ENCODE data around the gene TIMELESS.

DNA sequence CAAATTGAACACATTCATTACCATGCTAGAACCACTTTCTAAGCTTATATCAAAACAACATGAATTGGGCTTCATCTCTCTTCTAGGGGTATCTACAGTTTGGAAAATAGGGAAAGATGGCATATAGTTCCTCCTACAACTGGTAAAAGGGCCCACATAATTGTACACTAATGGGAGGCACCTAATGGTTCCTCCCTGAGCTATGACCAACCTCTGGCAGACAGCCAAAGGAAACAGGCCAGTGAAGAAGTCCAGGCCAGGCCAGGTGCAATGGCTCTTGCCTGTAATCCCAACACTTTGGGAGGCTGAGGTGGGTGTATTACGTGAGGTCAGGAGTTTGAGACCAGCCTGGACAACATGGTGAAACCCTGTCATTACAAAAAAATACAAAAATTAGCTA, 63.4 kb downstream of the TIMELESS start:
- TF ChIP-seq, protein P1, sequence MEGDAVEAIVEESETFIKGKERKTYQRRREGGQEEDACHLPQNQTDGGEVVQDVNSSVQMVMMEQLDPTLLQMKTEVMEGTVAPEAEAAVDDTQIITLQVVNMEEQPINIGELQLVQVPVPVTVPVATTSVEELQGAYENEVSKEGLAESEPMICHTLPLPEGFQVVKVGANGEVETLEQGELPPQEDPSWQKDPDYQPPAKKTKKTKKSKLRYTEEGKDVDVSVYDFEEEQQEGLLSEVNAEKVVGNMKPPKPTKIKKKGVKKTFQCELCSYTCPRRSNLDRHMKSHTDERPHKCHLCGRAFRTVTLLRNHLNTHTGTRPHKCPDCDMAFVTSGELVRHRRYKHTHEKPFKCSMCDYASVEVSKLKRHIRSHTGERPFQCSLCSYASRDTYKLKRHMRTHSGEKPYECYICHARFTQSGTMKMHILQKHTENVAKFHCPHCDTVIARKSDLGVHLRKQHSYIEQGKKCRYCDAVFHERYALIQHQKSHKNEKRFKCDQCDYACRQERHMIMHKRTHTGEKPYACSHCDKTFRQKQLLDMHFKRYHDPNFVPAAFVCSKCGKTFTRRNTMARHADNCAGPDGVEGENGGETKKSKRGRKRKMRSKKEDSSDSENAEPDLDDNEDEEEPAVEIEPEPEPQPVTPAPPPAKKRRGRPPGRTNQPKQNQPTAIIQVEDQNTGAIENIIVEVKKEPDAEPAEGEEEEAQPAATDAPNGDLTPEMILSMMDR (IDR thresholded peaks at IDR 0.05) = no peak
- no peak for TF ChIP-seq POLR2A (IDR thresholded peaks at IDR 0.05)

Data from right lobe of liver (tissue), 4 donors.